ENCODE results near the gene RHEX.
"Not testable (repeated sequence)": the region's sequence is repeated elsewhere in the genome, so short reads cannot be mapped to it uniquely, and the experiment has no call there.

DNA sequence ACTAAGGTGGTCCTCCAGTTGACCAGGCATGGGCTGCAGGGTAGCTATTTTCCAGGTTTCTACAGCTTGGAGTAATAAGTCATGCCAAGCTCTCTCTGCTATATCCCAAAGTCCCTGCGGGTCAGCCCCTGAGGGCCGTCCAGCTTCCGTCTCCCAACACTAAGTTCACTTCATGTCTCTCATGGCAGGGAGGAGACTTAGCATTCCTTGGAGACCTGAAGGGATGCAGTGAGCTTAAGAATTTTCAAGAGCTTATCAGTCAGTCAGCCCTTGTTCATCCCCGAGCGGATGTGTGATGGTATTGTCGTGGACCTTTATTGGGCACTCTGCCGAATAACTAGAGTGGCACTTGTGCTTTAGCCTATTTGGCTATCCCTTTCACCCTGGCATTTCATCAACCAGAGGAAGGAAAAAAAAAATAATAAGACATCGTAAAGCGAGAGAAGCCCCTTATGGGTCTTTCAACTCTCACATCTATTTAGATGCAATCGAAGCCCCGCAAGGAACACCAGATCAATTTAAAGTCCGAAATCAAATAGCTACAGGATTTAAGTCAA is 2.2 kb downstream of the RHEX start:
- TF ChIP-seq, protein P1, sequence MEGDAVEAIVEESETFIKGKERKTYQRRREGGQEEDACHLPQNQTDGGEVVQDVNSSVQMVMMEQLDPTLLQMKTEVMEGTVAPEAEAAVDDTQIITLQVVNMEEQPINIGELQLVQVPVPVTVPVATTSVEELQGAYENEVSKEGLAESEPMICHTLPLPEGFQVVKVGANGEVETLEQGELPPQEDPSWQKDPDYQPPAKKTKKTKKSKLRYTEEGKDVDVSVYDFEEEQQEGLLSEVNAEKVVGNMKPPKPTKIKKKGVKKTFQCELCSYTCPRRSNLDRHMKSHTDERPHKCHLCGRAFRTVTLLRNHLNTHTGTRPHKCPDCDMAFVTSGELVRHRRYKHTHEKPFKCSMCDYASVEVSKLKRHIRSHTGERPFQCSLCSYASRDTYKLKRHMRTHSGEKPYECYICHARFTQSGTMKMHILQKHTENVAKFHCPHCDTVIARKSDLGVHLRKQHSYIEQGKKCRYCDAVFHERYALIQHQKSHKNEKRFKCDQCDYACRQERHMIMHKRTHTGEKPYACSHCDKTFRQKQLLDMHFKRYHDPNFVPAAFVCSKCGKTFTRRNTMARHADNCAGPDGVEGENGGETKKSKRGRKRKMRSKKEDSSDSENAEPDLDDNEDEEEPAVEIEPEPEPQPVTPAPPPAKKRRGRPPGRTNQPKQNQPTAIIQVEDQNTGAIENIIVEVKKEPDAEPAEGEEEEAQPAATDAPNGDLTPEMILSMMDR (conservative IDR thresholded peaks at IDR 0.05) = not testable (repeated sequence)
- not testable (repeated sequence) for TF ChIP-seq ZFX (IDR thresholded peaks at IDR 0.05)
